GM23338 (cell line): Measurements from ENCODE around the gene RNF34. TPM values are rescaled to one million over a fixed set of nuclear protein-coding genes. Genes with fewer than 3 reads are reported as not detected.

Source experiments
- ATAC-seq: fragments of 200-7000 bp; cut with Tn5 transposase; 3 replicates; pipeline ENCODE4 v1.9.1; 2020
- DNase-seq: peaks from one replicate; pipeline ENCODE4 v3.0.0-alpha.2; 2015; ENCODE audit warnings: low spot score
- H2AFZ ChIP-seq: fragments of 200-600 bp; sonication (generic); 2 replicates; pipeline ENCODE4 v1.8.0; 2016; ENCODE audit warnings: antibody characterized with exemption, mild to moderate bottlenecking, moderate library complexity
- H3F3A ChIP-seq: fragments of 200-600 bp; sonication (generic); replicated peaks from 2 replicates; pipeline ENCODE4 v1.8.0; 2017; ENCODE audit warnings: antibody characterized with exemption, mixed run types, low read depth
- H3K27ac ChIP-seq: fragments of 200-600 bp; sonication (generic); 2 replicates; pipeline ENCODE4 v1.6.1; 2016; ENCODE audit warnings: low read depth
- H3K27me3 ChIP-seq: fragments of 200-600 bp; sonication (generic); 2 replicates; pipeline ENCODE4 v1.8.0; 2016; ENCODE audit warnings: mild to moderate bottlenecking, mixed run types, moderate library complexity; ENCODE audit not compliant: insufficient read depth
- H3K36me3 ChIP-seq: fragments of 200-600 bp; sonication (generic); 2 replicates; pipeline ENCODE4 v1.8.0; 2016; ENCODE audit warnings: mild to moderate bottlenecking; ENCODE audit not compliant: insufficient read depth
- H3K4me1 ChIP-seq: fragments of 200-600 bp; sonication (generic); 2 replicates; pipeline ENCODE4 v1.8.0; 2016; ENCODE audit warnings: mild to moderate bottlenecking, moderate library complexity; ENCODE audit not compliant: insufficient read depth
- H3K4me2 ChIP-seq: fragments of 200-600 bp; sonication (generic); 2 replicates; pipeline ENCODE4 v1.7.1; 2017; ENCODE audit warnings: mixed run types
- H3K4me3 ChIP-seq: fragments of 200-600 bp; sonication (generic); 2 replicates; pipeline ENCODE4 v1.6.1; 2016; ENCODE audit warnings: mixed run types
- H3K79me2 ChIP-seq: fragments of 200-600 bp; sonication (generic); replicated peaks from 2 replicates; pipeline ENCODE4 v1.8.0; 2017; ENCODE audit warnings: mild to moderate bottlenecking; ENCODE audit not compliant: insufficient read depth
- H3K9me2 ChIP-seq: fragments of 200-600 bp; sonication (generic); 2 replicates; pipeline ENCODE4 v1.8.0; 2017; ENCODE audit not compliant: insufficient read depth
- H4K20me1 ChIP-seq: fragments of 200-600 bp; sonication (generic); replicated peaks from 2 replicates; pipeline ENCODE4 v1.8.0; 2017; ENCODE audit warnings: mild to moderate bottlenecking; ENCODE audit not compliant: insufficient read depth
- H3K27ac Mint-ChIP-seq: 2 replicates; pipeline ENCODE4 v1.8.0; 2020; ENCODE audit warnings: inconsistent platforms, mild to moderate bottlenecking, moderate library complexity, mixed read lengths
- H3K27me3 Mint-ChIP-seq: 3 replicates; pipeline ENCODE4 v1.8.0; 2022; ENCODE audit warnings: low read depth, mild to moderate bottlenecking, moderate library complexity, mixed read lengths, inconsistent platforms; ENCODE audit not compliant: insufficient read depth, poor library complexity
- H3K36me3 Mint-ChIP-seq: 3 replicates; pipeline ENCODE4 v1.8.0; 2021; ENCODE audit warnings: low read depth, mild to moderate bottlenecking, inconsistent platforms, moderate library complexity, mixed read lengths
- H3K4me1 Mint-ChIP-seq: 3 replicates; pipeline ENCODE4 v1.8.0; 2020; ENCODE audit warnings: mild to moderate bottlenecking, inconsistent platforms, mixed read lengths
- H3K4me3 Mint-ChIP-seq: 3 replicates; pipeline ENCODE4 v1.8.0; 2021; ENCODE audit warnings: moderate library complexity, mild to moderate bottlenecking, inconsistent platforms, mixed read lengths
- H3K9me3 Mint-ChIP-seq: 3 replicates; pipeline ENCODE4 v1.8.0; 2020; ENCODE audit warnings: moderate library complexity, mild to moderate bottlenecking, inconsistent platforms, mixed read lengths
- CREB1 ChIP-seq: fragments of 250-450 bp; sonication (Bioruptor Pico); IDR thresholded peaks from 2 replicates; pipeline ENCODE4 v1.5.0; 2020; ENCODE audit warnings: low read depth, mild to moderate bottlenecking, moderate library complexity
- EZH2 ChIP-seq: fragments of 200-600 bp; sonication (generic); IDR thresholded peaks from one replicate; pipeline ENCODE4 v1.8.0; 2017; ENCODE audit warnings: antibody characterized with exemption, mild to moderate bottlenecking, low read depth; ENCODE audit not compliant: unreplicated experiment
- EZH2phosphoT487 ChIP-seq: fragments of 200-600 bp; sonication (generic); IDR thresholded peaks from one replicate; pipeline ENCODE4 v1.8.1; 2018; ENCODE audit warnings: antibody characterized with exemption; ENCODE audit not compliant: unreplicated experiment
- NANOG ChIP-seq: IDR thresholded peaks from 2 replicates; pipeline ENCODE4 v1.6.1; 2016; ENCODE audit warnings: antibody characterized with exemption, borderline replicate concordance
- POLR2AphosphoS5 ChIP-seq: IDR thresholded peaks from 2 replicates; pipeline ENCODE4 v1.6.1; 2016; ENCODE audit warnings: antibody characterized with exemption, low read depth
- STAT1 ChIP-seq: IDR thresholded peaks from one replicate; pipeline ENCODE4 v1.6.1; 2016; ENCODE audit warnings: antibody characterized with exemption; ENCODE audit not compliant: unreplicated experiment
- ZNF114 ChIP-seq: fragments of 250-450 bp; sonication (Bioruptor Pico); IDR thresholded peaks from 2 replicates; pipeline ENCODE4 v1.5.0; 2020; ENCODE audit warnings: mild to moderate bottlenecking, moderate library complexity
- ZNF331 ChIP-seq: fragments of 250-450 bp; sonication (Bioruptor Pico); IDR thresholded peaks from 2 replicates; pipeline ENCODE4 v1.5.0; 2020; ENCODE audit warnings: low read depth, mild to moderate bottlenecking, moderate library complexity
- polyA plus RNA-seq: library from polyadenylated mRNA; unstranded; fragments of >200 nt; fragmentation: Nextera tagmentation; extraction: Ambion mirVana; gene quantifications from 2 replicates; pipeline ENCODE4 v1.2.1, GENCODE V29; 2016
- total RNA-seq: library from RNA; depleted of rRNA; stranded (reverse); fragments of >200 nt; shearing (Covaris generic); gene quantifications from 2 replicates; pipeline ENCODE4 v1.2.3, GENCODE V29; 2014
- TF ChIP-seq, protein P1 (sequence below): fragments of 250-450 bp; sonication (Bioruptor Pico); IDR thresholded peaks from 2 replicates; pipeline ENCODE4 v1.5.0; 2020; ENCODE audit warnings: mild to moderate bottlenecking, moderate library complexity
- TF ChIP-seq, protein P2 (sequence below): IDR thresholded peaks from one replicate; pipeline ENCODE4 v1.6.1; 2018; ENCODE audit warnings: antibody characterized with exemption; ENCODE audit not compliant: unreplicated experiment
- TF ChIP-seq, protein P3 (sequence below), 2 experiments: fragments of 200-600 bp in 1 of 2; sonication (generic) in 1 of 2; conservative IDR thresholded peaks; 2 replicates each; pipeline versions ENCODE4 v1.5.1 to v1.6.1; 2016 to 2017; ENCODE audit warnings: antibody characterized with exemption in 2 of 2, low read depth in 2 of 2, mild to moderate bottlenecking in 2 of 2, moderate library complexity in 1 of 2

Gene RNF34
- total and polyA plus RNA-seq, 2 experiments from 2014 or later = 47.2 to 63.3 TPM

DNA sequence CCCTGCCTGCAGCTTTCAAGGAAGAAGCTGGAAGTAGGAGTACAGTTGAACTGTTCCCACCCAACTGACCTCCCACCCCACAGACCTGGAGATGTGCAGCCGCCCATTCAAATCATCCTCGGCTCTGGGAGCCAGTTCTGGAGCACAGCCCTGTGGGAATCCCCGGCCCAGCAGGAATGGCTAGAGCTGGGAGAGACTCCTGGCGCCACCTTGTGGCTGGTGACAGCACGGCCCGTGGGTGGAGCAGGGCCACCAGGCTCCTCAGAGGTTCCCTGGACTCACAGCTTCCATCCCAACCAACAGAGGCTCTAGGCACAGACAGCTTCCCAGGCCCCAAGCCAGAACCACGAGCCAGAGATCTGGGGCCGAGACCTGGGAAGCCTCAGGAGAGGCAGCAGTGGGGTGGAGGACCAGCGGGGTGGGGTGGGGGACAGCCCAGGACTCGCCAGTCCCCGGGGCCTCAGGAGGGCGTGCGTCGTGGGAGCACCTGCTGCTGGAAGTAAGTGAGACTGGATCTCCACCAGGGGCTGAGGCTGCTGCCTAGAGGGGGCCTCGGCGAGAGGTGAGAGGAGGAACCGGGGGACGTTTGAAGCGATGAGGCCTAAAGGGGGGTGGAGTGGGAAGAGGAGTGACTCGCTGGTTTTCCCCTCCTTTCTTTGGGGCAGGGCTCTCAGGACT, 43.4 kb downstream of the RNF34 start (continued):
- TF ChIP-seq, protein P1, sequence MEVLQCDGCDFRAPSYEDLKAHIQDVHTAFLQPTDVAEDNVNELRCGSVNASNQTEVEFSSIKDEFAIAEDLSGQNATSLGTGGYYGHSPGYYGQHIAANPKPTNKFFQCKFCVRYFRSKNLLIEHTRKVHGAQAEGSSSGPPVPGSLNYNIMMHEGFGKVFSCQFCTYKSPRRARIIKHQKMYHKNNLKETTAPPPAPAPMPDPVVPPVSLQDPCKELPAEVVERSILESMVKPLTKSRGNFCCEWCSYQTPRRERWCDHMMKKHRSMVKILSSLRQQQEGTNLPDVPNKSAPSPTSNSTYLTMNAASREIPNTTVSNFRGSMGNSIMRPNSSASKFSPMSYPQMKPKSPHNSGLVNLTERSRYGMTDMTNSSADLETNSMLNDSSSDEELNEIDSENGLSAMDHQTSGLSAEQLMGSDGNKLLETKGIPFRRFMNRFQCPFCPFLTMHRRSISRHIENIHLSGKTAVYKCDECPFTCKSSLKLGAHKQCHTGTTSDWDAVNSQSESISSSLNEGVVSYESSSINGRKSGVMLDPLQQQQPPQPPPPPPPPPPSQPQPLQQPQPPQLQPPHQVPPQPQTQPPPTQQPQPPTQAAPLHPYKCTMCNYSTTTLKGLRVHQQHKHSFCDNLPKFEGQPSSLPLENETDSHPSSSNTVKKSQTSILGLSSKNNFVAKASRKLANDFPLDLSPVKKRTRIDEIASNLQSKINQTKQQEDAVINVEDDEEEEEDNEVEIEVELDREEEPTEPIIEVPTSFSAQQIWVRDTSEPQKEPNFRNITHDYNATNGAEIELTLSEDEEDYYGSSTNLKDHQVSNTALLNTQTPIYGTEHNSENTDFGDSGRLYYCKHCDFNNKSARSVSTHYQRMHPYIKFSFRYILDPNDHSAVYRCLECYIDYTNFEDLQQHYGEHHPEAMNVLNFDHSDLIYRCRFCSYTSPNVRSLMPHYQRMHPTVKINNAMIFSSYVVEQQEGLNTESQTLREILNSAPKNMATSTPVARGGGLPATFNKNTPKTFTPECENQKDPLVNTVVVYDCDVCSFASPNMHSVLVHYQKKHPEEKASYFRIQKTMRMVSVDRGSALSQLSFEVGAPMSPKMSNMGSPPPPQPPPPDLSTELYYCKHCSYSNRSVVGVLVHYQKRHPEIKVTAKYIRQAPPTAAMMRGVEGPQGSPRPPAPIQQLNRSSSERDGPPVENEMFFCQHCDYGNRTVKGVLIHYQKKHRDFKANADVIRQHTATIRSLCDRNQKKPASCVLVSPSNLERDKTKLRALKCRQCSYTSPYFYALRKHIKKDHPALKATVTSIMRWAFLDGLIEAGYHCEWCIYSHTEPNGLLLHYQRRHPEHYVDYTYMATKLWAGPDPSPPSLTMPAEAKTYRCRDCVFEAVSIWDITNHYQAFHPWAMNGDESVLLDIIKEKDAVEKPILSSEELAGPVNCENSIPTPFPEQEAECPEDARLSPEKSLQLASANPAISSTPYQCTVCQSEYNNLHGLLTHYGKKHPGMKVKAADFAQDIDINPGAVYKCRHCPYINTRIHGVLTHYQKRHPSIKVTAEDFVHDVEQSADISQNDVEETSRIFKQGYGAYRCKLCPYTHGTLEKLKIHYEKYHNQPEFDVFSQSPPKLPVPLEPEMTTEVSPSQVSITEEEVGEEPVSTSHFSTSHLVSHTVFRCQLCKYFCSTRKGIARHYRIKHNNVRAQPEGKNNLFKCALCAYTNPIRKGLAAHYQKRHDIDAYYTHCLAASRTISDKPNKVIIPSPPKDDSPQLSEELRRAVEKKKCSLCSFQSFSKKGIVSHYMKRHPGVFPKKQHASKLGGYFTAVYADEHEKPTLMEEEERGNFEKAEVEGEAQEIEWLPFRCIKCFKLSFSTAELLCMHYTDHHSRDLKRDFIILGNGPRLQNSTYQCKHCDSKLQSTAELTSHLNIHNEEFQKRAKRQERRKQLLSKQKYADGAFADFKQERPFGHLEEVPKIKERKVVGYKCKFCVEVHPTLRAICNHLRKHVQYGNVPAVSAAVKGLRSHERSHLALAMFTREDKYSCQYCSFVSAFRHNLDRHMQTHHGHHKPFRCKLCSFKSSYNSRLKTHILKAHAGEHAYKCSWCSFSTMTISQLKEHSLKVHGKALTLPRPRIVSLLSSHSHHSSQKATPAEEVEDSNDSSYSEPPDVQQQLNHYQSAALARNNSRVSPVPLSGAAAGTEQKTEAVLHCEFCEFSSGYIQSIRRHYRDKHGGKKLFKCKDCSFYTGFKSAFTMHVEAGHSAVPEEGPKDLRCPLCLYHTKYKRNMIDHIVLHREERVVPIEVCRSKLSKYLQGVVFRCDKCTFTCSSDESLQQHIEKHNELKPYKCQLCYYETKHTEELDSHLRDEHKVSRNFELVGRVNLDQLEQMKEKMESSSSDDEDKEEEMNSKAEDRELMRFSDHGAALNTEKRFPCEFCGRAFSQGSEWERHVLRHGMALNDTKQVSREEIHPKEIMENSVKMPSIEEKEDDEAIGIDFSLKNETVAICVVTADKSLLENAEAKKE (CRISPR knock-in tag) = 0 out of 2 replicates have a peak, but pooled peaks have one; percentile 43
- TF ChIP-seq ZNF331 (CRISPR knock-in tag) = no peak
- no peak for TF ChIP-seq NANOG

DNA sequence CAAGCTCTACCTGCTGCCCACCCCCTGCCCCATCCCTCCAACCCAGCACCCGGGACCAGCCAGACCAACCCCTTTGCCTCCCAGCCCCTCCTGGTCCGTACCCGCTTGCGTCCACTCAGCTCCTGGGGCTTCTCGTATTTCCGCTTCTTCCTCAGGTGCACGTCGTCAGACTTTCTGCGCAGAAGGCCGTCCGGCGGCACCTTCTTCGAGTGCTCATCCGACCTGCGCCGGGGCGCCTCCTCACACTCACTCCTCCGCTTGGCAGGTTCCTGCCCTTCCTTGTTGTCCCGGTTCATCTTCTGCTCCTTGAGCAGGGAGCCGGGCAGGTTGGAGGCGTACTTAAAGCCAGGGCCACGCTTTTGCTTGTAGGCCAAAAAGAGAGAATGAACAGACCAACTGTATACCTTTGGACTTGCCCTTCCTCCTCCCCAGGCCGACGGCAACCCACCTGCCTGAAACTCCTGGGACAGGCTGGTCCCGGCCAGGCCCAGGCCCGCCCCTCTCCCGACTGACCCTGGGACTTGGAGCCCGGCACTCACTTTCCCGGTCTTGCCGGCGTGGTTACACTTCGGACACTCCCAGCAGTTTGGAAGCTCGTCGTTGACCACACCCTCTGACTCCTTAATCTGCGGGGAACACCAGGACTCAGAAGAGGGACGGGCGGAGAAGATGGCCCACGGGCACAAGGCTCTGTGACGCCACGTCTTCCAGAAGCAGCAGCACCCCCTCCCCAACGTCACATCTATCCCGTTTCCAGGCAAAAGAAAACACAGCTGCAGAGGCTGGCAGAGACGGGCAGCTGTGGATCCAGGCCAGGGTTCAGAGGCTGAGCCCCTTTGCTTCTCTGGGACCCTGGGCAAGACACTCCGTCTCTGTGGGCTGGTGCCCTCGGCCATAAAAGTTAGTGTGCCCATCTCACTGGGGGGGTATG, 44.3 kb downstream of the RNF34 start:
- Histone ChIP-seq H3K4me2 (no peak overlapping the region), H2AFZ (no peak overlapping the region), H3K9me2 (no peaks in the 10 kb centered on the region), H3K4me3 (no peak overlapping the region), H3K4me1 (no peaks in the 10 kb centered on the region), H3F3A (peaks cover 18% of the 10 kb centered on the region), H4K20me1 (peaks cover 29% of the 10 kb centered on the region), H3K79me2 (peaks cover 30% of the 10 kb centered on the region), H3K27me3 (no peaks in the 10 kb centered on the region), H3K27ac (peak overlapping the region; percentile 72; the same call in 1 of the 2 replicates), H3K36me3 (peaks cover 25% of the 10 kb centered on the region; the same call in 1 of the 2 replicates)
- TF ChIP-seq CREB1 (CRISPR knock-in tag) (no peak), ZNF331 (CRISPR knock-in tag) (no peak), POLR2AphosphoS5 (no peak), EZH2phosphoT487 (no peak), EZH2 (no peak), ZNF114 (no peak), NANOG (no peak), STAT1 (no peak)
- TF ChIP-seq, protein P2, sequence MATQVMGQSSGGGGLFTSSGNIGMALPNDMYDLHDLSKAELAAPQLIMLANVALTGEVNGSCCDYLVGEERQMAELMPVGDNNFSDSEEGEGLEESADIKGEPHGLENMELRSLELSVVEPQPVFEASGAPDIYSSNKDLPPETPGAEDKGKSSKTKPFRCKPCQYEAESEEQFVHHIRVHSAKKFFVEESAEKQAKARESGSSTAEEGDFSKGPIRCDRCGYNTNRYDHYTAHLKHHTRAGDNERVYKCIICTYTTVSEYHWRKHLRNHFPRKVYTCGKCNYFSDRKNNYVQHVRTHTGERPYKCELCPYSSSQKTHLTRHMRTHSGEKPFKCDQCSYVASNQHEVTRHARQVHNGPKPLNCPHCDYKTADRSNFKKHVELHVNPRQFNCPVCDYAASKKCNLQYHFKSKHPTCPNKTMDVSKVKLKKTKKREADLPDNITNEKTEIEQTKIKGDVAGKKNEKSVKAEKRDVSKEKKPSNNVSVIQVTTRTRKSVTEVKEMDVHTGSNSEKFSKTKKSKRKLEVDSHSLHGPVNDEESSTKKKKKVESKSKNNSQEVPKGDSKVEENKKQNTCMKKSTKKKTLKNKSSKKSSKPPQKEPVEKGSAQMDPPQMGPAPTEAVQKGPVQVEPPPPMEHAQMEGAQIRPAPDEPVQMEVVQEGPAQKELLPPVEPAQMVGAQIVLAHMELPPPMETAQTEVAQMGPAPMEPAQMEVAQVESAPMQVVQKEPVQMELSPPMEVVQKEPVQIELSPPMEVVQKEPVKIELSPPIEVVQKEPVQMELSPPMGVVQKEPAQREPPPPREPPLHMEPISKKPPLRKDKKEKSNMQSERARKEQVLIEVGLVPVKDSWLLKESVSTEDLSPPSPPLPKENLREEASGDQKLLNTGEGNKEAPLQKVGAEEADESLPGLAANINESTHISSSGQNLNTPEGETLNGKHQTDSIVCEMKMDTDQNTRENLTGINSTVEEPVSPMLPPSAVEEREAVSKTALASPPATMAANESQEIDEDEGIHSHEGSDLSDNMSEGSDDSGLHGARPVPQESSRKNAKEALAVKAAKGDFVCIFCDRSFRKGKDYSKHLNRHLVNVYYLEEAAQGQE = no peak
- TF ChIP-seq, protein P3, sequence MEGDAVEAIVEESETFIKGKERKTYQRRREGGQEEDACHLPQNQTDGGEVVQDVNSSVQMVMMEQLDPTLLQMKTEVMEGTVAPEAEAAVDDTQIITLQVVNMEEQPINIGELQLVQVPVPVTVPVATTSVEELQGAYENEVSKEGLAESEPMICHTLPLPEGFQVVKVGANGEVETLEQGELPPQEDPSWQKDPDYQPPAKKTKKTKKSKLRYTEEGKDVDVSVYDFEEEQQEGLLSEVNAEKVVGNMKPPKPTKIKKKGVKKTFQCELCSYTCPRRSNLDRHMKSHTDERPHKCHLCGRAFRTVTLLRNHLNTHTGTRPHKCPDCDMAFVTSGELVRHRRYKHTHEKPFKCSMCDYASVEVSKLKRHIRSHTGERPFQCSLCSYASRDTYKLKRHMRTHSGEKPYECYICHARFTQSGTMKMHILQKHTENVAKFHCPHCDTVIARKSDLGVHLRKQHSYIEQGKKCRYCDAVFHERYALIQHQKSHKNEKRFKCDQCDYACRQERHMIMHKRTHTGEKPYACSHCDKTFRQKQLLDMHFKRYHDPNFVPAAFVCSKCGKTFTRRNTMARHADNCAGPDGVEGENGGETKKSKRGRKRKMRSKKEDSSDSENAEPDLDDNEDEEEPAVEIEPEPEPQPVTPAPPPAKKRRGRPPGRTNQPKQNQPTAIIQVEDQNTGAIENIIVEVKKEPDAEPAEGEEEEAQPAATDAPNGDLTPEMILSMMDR (conservative IDR thresholded peaks at IDR 0.05; ENCODE audit: low read depth in 2 of 2) = no peak
- Mint-ChIP-seq H3K4me1 (peaks cover 10% of the 10 kb centered on the region; the same call in 2 of the 3 replicates), H3K27ac (peak overlapping the region; percentile 74), H3K36me3 (peaks cover 66% of the 10 kb centered on the region), H3K4me3 (no peak overlapping the region), H3K9me3 (no peaks in the 10 kb centered on the region), H3K27me3 (peaks cover 20% of the 10 kb centered on the region)
- DNase-seq = no peak
- peak; percentile 7; the same call in 2 of the 3 replicates for ATAC-seq
